ENCODE data around the gene L3MBTL2.

GRCh38 chr22:41261541-41262249, 56.6 kb downstream of the L3MBTL2 start:
- TF ChIP-seq, protein P1, sequence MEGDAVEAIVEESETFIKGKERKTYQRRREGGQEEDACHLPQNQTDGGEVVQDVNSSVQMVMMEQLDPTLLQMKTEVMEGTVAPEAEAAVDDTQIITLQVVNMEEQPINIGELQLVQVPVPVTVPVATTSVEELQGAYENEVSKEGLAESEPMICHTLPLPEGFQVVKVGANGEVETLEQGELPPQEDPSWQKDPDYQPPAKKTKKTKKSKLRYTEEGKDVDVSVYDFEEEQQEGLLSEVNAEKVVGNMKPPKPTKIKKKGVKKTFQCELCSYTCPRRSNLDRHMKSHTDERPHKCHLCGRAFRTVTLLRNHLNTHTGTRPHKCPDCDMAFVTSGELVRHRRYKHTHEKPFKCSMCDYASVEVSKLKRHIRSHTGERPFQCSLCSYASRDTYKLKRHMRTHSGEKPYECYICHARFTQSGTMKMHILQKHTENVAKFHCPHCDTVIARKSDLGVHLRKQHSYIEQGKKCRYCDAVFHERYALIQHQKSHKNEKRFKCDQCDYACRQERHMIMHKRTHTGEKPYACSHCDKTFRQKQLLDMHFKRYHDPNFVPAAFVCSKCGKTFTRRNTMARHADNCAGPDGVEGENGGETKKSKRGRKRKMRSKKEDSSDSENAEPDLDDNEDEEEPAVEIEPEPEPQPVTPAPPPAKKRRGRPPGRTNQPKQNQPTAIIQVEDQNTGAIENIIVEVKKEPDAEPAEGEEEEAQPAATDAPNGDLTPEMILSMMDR (IDR thresholded peaks at IDR 0.05; ENCODE audit: low read depth, low read length), result no peak
- no peak for TF ChIP-seq EZH2phosphoT487 (IDR thresholded peaks at IDR 0.05; ENCODE audit: low read depth)

Measured in OCI-LY3 (cell line).